Stimulated activated CD4-positive, alpha-beta T cell treated with anti-CD3 and anti-CD28 coated beads, Interleukin-15, amount 100 ng/mL, for 24 hours (primary cell): ENCODE measurements around the gene ERFE.
"Not testable (repeated sequence)": the region's sequence is repeated elsewhere in the genome, so short reads cannot be mapped to it uniquely, and the experiment has no call there.

Experiments used
- DNase-seq: peaks from one replicate; pipeline ENCODE4 v3.0.0-alpha.2; 2020

Gene ERFE

GRCh38 chr2:238171072-238171431 is 12.3 kb downstream of the ERFE start:
- DNase-seq = not testable (repeated sequence)

GRCh38 chr2:238171575-238172187 is 12.9 kb downstream of the ERFE start:
- no peak for DNase-seq

DNA sequence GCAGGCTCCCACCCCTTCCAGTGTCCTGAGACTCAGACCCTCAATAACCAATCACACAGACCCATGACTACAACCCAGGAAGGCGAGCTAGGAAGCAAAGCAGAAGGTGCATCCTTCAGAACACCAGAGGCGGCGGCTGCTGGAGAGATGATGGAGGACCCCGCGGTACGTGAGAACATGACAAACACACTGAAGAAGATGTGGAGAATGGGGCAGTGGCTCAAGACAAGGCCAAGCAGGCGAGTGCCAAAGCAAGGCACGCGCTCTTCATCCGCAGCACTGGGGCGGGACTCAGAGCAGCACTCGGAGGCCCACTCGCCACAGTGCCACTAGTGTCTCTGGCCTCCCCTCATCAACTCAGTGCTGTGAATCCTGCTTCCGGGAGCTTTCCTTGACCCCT is 13.7 kb downstream of the ERFE start:
- DNase-seq = no peak

DNA sequence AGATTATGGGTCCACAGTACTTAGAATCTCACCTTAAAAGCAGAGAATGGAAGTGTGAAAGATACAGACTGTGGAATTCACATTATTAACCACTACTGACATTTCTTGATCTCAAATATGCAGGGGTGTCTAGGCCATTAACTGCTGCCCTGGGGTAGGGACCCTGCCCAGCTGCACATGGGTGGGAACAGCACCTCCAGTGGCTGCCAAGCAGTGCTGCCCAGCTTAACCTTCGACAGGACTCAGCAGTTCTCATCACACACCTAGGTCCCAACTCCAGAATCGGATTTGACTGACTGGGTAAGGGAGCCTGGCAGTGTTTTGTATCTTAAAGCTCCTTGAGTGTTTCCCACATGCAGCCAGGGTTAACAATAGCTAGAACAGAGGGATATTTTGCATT is 14.9 kb downstream of the ERFE start:
- DNase-seq = no peak

GRCh38 chr2:238174291-238174690 is 15.5 kb downstream of the ERFE start:
- DNase-seq = no peak

DNA sequence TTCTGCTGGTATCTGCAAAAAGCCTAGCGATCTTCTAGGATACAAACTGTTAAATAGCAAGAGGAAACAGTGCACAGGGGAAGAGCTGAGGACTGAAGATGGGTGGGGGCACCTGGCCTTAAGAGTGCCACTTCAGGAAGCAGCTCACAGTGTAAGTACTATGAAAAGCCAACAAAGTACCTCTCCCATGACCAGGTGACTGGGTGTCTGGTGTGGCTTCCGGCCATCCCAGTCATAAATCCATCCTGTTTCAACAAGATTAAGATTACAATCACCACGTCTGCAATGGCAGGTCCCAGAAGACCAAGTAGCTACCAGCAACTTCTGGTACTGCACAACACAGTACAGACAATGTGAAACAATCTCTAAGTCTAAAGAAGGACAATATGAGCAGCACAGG is 15.9 kb downstream of the ERFE start:
- DNase-seq = no peak

DNA sequence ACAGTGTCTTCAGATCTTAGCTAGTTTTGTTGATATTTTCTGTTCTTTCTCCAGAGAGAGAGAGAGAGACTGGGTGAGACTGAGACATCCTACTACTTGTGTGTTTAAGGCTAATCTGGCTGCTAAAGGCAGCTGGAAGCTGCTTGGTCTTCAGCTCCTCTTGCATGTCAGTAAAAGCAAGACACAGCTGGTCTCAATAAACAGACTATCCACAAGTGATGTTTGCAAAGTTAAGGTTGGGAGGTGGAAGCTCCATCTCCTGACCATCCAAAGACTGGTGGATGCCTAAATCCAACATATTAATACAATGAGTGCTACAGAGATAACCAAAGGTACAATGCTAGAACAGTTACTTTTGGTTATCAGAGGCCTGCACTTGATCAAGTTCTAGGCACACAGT is 17.8 kb downstream of the ERFE start:
- no peak for DNase-seq

- DNase-seq = no peak
These were observed 21.8 kb downstream of the ERFE start for GRCh38 chr2:238180554-238180953.

DNA sequence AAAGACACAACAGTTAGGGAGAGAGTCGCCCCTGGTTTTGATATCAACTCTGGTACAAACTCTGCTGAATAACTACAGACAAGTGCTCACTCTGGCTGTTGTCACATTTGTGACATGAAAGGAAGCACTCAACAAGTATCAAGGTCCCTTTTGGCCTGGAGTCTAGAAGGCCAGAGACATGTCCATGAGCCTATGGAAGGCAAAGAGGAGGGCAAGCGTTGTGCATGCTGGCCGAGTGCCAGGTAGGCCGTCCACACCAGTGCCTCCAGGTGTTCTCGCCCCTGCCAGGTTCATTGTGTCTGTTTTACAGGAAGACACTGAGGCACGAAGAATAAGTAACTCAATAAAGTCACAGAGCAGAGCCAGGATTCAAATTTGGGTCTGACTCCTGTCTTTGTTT is 23.6 kb downstream of the ERFE start:
- no peak for DNase-seq

DNA sequence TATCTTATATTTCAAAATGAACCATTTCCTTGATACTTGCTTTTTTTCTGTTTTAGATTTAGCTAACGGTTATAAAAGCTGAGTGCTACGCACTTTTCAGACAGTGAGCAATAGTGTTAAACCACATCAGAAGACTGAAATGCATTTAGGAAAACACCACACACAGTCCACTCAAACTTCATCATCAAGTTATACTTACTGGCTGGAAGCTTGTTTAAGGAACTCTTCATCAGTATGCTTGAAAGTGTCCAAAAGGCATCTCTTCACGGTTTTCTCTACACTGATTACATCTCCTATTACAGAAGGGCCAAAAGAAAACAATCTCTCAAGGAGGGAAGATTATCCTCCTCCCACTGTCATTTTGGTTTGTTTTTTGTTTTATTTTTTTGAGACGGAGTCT is 25.1 kb downstream of the ERFE start:
- no peak for DNase-seq

GRCh38 chr2:238187618-238188548 is 29.1 kb downstream of the ERFE start:
- no peak for DNase-seq

- DNase-seq = no peak
These were observed 31.7 kb downstream of the ERFE start for GRCh38 chr2:238190445-238190844.

DNA sequence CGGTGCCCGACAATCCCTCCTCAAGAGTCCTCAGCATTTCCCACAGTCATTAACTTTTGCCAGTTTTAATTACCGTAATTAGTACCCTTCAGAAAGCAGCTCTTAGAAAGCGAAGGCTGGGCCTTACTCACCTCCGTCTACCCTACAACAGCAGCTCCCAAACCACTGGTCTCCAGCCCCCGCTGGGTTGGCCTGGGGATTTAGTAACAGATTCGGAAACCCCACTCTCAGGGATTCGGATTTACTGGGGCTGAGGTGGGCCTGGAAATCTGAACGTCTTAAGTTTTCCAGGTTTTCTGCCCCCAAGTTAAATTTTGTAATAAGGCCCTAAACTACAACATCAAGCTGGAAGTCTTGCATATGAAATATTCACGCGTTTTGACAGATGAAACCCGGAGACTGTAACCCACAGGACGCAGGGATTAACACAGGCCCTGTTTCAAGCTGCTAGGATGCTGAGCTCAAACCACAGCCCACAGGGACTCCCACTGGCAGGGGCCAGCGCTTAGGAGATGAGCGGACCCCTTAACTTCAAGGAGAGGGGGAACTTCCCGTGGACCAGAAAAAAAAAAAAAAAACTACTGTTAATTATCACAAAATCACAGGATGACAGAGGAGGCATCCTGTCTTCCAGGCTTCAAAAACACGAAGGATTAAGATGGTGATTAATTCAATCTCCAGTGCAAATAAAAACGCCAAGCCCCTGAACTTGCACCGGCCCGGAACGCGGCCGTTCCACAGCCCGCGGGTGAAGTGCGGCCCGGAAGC is 43.7 kb downstream of the ERFE start:
- DNase-seq = peak; percentile 30

DNA sequence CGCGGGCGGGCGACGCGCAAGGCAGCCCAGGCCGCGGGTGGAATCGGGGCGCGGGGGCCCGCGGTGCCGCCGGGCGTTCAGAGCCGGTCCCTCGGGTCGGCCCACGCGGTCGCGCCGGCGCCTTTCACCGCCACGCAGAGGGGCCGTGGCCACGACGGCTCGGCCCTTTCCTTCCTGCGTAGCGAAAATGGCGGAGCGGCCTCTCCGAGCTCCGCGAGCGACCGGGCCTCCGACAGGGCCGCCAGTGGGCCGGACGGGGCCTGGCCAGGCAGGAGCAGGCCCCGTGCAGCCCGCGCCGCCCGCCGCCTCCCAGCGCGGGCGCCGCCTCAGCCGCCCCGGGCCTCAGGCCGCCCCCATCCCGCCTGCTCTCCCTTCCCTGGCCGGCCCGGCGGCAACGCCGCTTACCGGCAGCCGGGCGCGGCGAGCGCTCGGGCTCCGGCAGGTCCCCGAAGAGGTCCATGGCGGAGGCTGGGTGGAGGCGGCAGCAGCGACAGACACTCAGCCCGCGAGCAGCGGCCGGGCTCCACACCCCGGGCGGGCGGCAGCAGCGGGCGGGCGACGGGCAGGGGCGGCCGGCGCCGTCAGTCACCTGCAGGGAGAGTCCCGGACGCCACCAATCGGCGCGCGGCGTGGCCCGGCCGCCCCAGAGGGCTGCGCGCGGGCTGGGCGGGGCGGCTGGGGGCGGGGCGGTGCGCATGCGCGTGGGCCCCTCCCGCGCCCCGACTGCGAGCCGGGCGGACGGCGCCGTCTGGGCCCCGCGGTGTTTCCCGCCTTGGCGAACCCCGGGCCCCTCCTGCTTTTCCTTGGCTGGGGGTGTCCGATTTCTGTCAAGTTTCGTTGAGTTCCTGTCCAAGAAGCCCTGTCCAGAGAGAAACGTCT is 44.6 kb downstream of the ERFE start, which contains the start of gene ILKAP:
Gene ILKAP (minus strand): TSS at position 602 of the 879 bp plus-strand sequence. CDS start 142 bp downstream, at position 460.
- peak; percentile 91 for DNase-seq

DNA sequence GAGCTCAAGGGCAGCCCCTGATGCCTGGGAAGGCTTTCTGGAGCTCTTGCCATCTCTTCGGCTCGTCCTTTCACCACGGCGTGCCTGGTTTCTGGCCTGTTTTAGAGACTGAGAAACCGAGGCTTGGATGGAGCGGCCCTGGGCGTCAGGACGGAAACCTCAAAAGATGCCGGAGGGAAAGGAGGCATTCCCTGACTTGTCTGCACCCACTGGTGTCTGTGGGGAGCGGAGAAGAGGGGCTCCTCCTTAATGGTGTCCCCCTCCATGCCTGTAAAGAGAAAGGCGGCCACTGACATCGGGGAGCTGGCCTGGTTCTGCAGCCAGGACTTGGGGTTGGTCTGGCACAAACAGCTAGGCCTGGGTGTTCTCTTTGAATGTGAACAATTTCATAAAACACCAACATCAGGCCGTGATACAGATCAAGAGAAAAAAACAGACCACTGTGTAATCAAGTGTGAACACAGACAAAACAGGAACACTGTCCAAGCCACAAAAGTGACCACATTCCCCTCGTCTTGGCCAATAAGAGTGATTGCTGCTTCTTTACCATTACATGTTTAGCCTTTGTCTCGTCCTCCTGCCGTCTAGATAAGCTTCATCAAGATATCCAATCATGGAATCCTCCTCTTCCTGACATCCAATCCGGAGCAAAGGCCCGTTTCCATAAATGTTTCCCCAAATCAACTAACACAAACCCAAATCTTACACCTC is 45.4 kb downstream of the ERFE start:
- DNase-seq = peak; percentile 11

DNA sequence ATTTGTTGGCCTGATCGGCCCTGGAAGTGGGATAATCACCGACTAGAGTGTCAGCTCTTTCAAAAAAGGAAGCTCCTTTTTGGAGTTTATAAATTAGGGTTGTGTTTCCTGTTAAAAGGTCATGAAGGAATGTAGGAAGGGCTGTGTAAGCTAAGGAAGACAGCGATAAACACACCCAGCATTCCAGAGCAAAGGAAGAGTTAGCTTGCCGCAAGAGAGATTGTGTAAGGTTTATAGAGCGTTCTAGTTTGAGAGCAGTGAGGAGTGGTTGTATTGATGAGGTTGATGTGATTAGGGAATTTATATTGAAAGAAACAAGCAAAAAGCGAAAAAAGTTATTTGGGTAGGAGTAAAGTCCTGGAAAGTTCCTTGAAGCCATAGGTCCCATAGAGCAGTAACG is 48.2 kb downstream of the ERFE start:
- DNase-seq = no peak

DNA sequence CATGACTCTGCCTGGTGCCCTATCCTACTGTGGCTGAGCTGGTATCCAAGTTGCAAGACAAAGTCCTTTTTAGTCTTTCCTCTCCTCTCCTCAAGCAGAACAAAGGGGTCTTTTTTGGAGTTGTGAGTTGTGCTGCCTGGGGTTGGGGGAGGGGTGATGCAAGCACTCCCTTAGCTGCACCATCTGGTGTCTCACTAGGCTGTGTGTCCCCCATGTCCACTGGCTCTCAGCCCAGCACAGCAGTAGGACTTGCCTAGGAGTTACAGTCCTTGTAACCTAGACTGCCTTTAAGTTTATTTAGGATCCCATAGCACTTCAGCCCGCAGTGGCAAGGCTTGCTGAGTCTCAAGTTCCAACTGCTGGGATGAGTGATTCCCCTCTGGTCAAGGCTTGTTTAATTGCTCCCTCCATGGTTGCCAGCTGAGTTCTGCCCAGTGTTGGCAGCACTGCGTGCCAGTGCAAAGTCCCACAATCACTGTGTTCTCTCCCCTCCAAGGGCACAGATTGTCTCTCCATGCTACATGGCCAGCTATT is 57.9 kb downstream of the ERFE start:
- no peak for DNase-seq
